Gastrocnemius medialis (tissue), 4 donors: Measurements from ENCODE around the gene UBR3. TPM values are rescaled to one million over a fixed set of nuclear protein-coding genes. Genes with fewer than 3 reads are reported as not detected.

Experiments used
- ATAC-seq, 2 donors: fragments of 150-250 bp; one replicate each; pipeline ENCODE4 v1.9.1; 2016
- DNase-seq, 2 donors: peaks; one replicate each; pipeline ENCODE4 v3.0.0-alpha.2; 2019
- H3K27ac ChIP-seq, 4 donors: fragments of 200-600 bp; sonication (generic); 1 replicate in 1 of 4; 2 replicates in 3 of 4; pipeline ENCODE4 v1.5.1; 2016 to 2018; ENCODE audit warnings: mild to moderate bottlenecking in 2 of 4, moderate library complexity in 1 of 4
- H3K27me3 ChIP-seq, 3 donors: fragments of 200-600 bp; sonication (generic) in 2 of 3; 1 replicate in 1 of 3; 2 replicates in 2 of 3; pipeline versions ENCODE4 v1.5.1 to v1.6.0; 2016 to 2019; ENCODE audit warnings: mild to moderate bottlenecking in 1 of 3, moderate library complexity in 1 of 3
- H3K36me3 ChIP-seq, 2 donors: fragments of 200-600 bp; sonication (generic) in 1 of 2; one replicate each; pipeline ENCODE4 v1.5.1; 2017 to 2018
- H3K4me1 ChIP-seq, 2 donors: fragments of 200-600 bp; sonication (generic) in 1 of 2; one replicate each; pipeline ENCODE4 v1.5.1; 2016 to 2017; ENCODE audit warnings: mild to moderate bottlenecking in 2 of 2
- H3K4me3 ChIP-seq, 4 donors: fragments of 200-600 bp; sonication (generic) in 3 of 4; 1 replicate in 1 of 4; 2 replicates in 3 of 4; pipeline ENCODE4 v1.5.1; 2016 to 2019; ENCODE audit warnings: mild to moderate bottlenecking in 2 of 4
- H3K9me3 ChIP-seq, 3 donors: fragments of 200-600 bp; sonication (generic) in 2 of 3; 1 replicate in 1 of 3; 2 replicates in 2 of 3; pipeline ENCODE4 v1.5.1; 2016 to 2019
- CTCF ChIP-seq, 5 experiments: fragments of 450-650 bp in 3 of 5; fragments of 200-600 bp in 2 of 5; sonication (generic) in 2 of 5; IDR thresholded peaks in 4 of 5; conservative IDR thresholded peaks in 1 of 5; 1 replicate in 4 of 5; 2 replicates in 1 of 5; pipeline ENCODE4 v1.5.1; 2016 to 2019; ENCODE audit warnings: antibody characterized with exemption in 5 of 5, mild to moderate bottlenecking in 3 of 5, moderate library complexity in 3 of 5
- POLR2A ChIP-seq, 2 donors: fragments of 450-650 bp; IDR thresholded peaks; one replicate each; pipeline ENCODE4 v1.6.1; 2017; ENCODE audit warnings: antibody characterized with exemption in 2 of 2, mild to moderate bottlenecking in 2 of 2, moderate library complexity in 2 of 2
- in situ Hi-C, 4 donors: fragments of 200-750 bp; cut with MboI; loops; one replicate each; pipeline versions ENCODE4 v1.15.0 to v1.8.0; 2017; ENCODE audit warnings: low sequenced_read_pairs in 4 of 4
- intact Hi-C: fragments of 100-400 bp; cut with DNase I; formaldehyde crosslinking; loops from one replicate; pipeline ENCODE4 v1.15.1; 2023; ENCODE audit warnings: low total_unique reads
- total RNA-seq, 4 donors: library from RNA; depleted of rRNA; stranded (reverse); fragments of >200 nt; gene quantifications; one replicate each; pipeline versions ENCODE4 v1.1.0 to v1.2.3, GENCODE V29; 2016

Gene UBR3
- total RNA-seq, result 100 to 1,000 TPM; 178 to 247 (median 187) TPM

DNA sequence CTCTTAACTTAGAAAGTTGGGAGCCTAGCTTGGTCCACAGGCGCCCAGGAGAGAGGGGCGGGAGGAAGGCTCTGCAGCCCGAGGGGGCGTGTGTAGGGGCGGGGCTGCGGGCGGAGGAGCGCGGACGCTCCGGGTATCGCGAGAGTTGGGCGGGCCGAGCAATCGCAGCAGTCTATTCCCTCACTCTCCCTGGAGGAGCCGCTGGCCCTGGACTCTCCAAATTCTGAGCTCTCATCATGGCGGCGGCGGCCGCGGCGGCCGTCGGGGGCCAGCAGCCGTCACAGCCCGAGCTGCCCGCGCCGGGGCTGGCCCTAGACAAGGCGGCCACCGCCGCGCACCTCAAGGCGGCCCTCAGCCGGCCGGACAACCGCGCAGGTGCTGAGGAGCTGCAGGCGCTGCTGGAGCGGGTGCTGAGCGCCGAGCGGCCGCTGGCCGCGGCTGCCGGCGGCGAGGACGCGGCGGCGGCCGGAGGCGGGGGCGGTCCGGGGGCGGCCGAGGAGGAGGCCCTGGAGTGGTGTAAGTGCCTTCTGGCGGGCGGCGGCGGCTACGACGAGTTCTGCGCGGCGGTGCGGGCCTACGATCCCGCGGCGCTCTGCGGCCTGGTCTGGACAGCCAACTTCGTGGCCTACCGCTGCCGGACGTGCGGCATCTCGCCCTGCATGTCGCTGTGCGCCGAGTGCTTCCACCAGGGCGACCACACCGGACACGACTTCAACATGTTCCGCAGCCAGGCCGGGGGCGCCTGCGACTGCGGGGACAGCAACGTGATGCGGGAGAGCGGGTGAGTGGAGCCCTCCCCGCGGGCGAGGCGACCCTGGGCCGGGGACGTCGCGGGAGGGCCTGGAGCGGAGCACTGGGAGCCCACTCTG, at the start of gene UBR3:
Gene UBR3, plus strand, starts transcription at position 183 of the 869 bp plus-strand sequence. Its CDS starts 54 bp downstream, at position 237.
- TF ChIP-seq POLR2A (IDR thresholded peaks at IDR 0.05) (peak; percentile 89 to 90), CTCF (IDR thresholded peaks at IDR 0.05 in 4 of 5, conservative IDR thresholded peaks at IDR 0.05 in 1 of 5) (peak in 1 of 5 experiments; percentile 27)
- Histone ChIP-seq H3K4me3 (peak within 1 kb of the TSS; percentile 84 to 99 (median 90)), H3K9me3 (no peaks in the 10 kb centered on the region), H3K27ac (peak within 1 kb of the TSS; percentile 97 to 98 (median 98)), H3K4me1 (peaks cover 58 to 60% of the 10 kb centered on the region in 2 donors), H3K36me3 (no peaks in the 10 kb centered on the region), H3K27me3 (no peaks in the 10 kb centered on the region)
- intact Hi-C loops (loop anchor here (5.0 to 10.0 kb wide), 3 partner anchors 50 to 313 kb away; partner anchors contain the start of gene PPIG), in situ Hi-C loops (loop anchor here in 1 of 4 donors (10.0 kb wide), 1 partner anchor 97 kb away; no protein-coding TSS in a partner anchor)
- DNase-seq (peak; percentile 91 to 92), ATAC-seq (peak; percentile 71 to 77)

- H3K27ac ChIP-seq, result no peak overlapping the region
- ATAC-seq (no peak), DNase-seq (no peak)
- H3K4me1 ChIP-seq, result no peaks in the 10 kb centered on the region
- in situ Hi-C loops, result no loop called here
- H3K36me3 ChIP-seq, result no peaks in the 10 kb centered on the region
- H3K27me3 ChIP-seq, result no peaks in the 10 kb centered on the region
- H3K4me3 ChIP-seq, result no peak overlapping the region
- intact Hi-C loops, result no loop called here
- H3K9me3 ChIP-seq, result no peaks in the 10 kb centered on the region
- TF ChIP-seq POLR2A (IDR thresholded peaks at IDR 0.05), result no peak
- no peak for TF ChIP-seq CTCF (IDR thresholded peaks at IDR 0.05 in 4 of 5, conservative IDR thresholded peaks at IDR 0.05 in 1 of 5)
These were observed 48.8 kb upstream of the UBR3 start for GRCh38 chr2:169778446-169778845.

- TF ChIP-seq CTCF (IDR thresholded peaks at IDR 0.05 in 4 of 5, conservative IDR thresholded peaks at IDR 0.05 in 1 of 5) (no peak), POLR2A (IDR thresholded peaks at IDR 0.05) (no peak)
- intact Hi-C loops, result no loop called here
- Histone ChIP-seq H3K9me3 (no peaks in the 10 kb centered on the region), H3K27ac (no peak overlapping the region), H3K4me1 (no peaks in the 10 kb centered on the region), H3K4me3 (no peak overlapping the region), H3K27me3 (no peaks in the 10 kb centered on the region), H3K36me3 (no peaks in the 10 kb centered on the region)
- no peak for DNase-seq
- in situ Hi-C loops, result no loop called here
- no peak for ATAC-seq
These were observed 45.8 kb upstream of the UBR3 start for GRCh38 chr2:169781249-169782013.

GRCh38 chr2:169782513-169782912, 44.7 kb upstream of the UBR3 start:
- DNase-seq, result no peak
- intact Hi-C loops (no loop called here), in situ Hi-C loops (no loop called here)
- TF ChIP-seq POLR2A (IDR thresholded peaks at IDR 0.05) (no peak), CTCF (IDR thresholded peaks at IDR 0.05 in 4 of 5, conservative IDR thresholded peaks at IDR 0.05 in 1 of 5) (no peak)
- Histone ChIP-seq H3K36me3 (no peaks in the 10 kb centered on the region), H3K4me1 (no peaks in the 10 kb centered on the region), H3K27me3 (no peaks in the 10 kb centered on the region), H3K27ac (no peak overlapping the region), H3K9me3 (no peaks in the 10 kb centered on the region), H3K4me3 (no peak overlapping the region)
- ATAC-seq, result no peak
